GM12872 (cell line): Measurements from ENCODE around the gene AFF4.

Experiments
- TF ChIP-seq, protein P1 (sequence below): IDR thresholded peaks from 3 replicates; pipeline ENCODE4 v1.5.1; 2011; ENCODE audit warnings: low read depth, mild to moderate bottlenecking, low read length, moderate library complexity; ENCODE audit not compliant: insufficient read depth

Gene AFF4

DNA sequence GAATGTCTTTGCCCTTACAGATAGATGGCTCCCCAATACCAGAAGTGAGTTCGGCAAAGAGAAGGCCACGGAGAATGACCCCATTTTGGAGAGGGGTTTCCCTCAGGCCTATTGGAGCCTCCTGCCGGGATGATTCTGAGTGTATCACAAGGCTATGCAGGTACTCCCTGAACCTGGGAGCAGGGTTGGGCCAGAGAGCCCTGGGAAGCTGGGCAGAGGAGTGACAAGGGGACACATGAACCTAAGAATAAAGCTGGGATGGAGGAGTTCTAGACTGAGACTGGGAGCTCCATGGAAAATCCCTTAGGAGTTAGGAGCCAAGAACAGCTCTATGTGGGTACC is 89.5 kb downstream of the AFF4 start:
- TF ChIP-seq, protein P1, sequence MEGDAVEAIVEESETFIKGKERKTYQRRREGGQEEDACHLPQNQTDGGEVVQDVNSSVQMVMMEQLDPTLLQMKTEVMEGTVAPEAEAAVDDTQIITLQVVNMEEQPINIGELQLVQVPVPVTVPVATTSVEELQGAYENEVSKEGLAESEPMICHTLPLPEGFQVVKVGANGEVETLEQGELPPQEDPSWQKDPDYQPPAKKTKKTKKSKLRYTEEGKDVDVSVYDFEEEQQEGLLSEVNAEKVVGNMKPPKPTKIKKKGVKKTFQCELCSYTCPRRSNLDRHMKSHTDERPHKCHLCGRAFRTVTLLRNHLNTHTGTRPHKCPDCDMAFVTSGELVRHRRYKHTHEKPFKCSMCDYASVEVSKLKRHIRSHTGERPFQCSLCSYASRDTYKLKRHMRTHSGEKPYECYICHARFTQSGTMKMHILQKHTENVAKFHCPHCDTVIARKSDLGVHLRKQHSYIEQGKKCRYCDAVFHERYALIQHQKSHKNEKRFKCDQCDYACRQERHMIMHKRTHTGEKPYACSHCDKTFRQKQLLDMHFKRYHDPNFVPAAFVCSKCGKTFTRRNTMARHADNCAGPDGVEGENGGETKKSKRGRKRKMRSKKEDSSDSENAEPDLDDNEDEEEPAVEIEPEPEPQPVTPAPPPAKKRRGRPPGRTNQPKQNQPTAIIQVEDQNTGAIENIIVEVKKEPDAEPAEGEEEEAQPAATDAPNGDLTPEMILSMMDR: no peak

DNA sequence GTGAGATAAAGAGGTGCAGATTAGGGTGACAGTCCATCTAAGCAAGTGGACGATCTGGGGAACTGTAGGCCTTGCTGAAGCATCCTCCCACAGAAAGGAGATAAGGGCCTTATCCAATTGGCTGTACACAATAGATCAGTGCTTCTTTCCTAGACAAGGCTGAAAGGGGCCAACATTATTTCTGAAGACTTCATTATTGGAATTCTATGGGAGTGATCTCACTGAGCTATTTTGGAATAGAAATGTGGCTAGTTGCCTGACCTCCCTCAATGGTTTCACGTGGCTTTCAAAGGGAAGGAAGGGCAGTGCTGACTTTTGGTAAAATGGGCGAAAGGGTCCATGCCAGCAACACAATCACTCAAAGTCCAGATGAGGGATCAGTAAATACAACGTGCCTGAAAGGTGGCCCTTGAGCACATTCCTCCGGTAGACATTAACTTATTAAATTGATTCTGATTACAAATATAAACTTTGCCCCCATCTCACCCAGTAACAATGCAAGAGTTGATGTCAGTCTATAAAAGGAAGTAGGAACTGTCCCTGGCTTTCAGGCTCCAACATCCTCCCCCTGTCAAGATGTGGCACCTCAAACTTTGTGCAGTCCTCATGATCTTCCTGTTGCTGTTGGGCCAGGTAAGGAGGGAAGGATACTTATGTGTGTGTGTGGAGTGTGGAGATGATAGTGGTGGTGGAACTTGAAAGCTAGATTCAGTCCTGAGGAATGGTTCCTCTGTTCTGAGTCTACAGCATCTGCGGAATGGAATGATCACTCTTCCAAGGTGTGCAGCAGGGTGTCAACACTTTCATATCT is 90.1 kb downstream of the AFF4 start, which contains the start of gene LEAP2:
Gene LEAP2, plus strand, starts transcription at position 550 of the 811 bp plus-strand sequence. Its CDS starts 27 bp downstream, at position 577.
- TF ChIP-seq, protein P1: no peak

DNA sequence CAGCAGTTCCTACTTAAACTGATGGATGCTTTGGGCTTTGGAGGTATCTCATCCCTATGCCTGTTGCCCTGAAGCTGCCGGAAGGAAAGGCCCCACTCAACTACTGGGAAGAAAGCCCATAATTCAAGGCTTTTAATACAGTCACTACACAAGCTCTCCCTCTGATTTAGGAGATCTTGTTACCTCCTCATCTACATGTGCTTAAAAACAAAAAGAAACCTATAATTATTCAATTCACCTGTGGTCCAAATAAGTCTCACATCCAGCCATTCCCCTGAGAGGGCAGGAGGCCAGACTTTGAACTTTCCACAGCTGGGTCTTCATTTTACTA is 90.7 kb downstream of the AFF4 start:
- TF ChIP-seq, protein P1: no peak

DNA sequence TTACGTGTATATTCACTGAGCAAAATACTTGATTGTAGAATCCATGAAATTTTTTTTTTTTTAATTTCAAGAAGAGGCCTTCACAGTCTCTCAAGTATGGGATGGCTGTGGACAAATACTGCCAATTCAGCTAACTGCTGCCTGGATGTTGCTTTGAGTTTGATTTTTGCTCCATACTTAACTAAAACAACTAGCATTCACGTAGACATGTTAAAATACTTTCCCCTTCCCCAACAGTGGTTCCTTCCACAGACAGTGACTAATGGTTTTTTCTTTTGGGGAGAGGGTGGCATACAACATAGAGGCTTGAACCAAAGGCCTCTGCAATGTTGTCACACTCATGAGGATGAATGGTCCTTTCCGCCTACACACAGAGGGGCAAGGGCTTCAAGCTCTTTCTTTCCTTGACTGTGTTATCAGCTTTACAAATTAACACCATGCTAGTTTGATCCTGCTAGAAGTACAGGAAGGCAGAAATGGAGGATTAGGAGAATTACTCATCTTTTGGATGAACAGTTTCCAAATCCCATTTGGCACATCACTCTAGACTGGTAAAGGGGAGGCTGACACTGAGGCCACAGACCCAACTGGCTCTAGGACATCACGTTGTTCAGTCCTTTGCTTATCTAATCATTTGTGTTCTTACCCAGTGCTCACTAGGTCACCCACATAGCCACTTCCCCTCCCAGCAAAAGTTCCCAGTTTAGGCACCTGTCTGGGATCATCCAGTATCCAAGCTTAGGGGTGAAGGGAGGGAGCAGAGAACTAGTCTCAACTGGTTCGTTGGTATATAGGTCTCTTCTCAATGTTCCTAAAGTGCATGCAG is 91.8 kb downstream of the AFF4 start:
- TF ChIP-seq, protein P1: no peak

DNA sequence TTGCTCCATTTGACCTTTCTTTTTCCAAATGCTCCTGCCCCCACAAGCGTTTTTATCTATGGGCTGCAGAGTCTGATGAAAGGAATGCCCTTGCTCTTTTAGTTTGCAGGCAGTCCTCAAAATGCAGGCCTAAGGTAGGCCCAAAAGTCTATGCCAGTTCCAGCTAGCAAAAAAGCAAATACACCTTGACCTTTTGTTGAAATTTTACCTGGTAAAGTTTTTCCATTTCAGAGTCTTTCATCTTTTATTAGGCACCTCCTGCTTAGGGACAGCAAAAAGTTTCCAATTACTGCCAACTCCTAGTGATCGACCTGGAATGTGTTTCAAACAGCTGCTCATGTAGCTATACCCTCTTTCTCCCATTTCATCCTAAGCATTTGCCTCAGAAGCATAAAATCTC is 92.6 kb downstream of the AFF4 start:
- TF ChIP-seq, protein P1: no peak

DNA sequence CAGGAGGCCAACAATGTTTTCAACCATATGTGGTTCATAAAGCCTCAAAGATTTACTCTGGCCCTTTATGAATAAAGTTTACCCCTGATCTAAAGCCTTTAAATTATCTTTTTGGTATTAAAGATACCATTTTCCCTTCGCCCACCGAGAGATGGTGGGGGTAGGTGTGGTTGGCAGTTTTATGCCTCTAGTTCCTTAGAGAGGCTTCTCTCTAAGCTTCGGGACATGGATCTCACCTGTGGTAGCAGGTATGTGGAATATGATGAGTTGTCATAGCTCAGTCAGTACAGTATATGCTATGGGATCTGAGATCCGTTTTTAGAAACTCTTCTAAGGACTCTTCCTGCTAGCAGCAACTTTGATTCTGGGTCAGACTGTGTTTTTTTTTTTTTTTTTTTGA is 94.7 kb downstream of the AFF4 start:
- TF ChIP-seq, protein P1: no peak

DNA sequence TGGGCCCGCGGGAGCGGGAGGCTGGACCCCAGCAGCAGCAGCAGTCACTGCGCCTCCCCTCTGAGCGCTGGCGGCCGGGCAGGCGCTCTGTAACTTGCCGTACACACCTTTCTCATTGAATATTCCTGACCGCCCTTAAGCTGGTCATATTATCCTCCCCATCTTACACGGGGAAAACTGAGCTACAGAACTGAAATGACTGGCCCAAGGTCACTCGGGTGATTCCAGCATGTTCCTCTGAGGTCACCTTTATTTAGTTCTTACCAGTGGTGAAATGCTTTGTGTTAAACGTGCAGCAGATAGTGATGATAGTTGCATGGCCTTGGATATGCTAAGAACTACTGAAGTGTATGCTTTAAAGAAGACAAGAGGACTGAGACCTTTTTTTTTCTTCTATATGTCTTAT is 96.4 kb downstream of the AFF4 start:
- TF ChIP-seq, protein P1: no peak
